ENCODE data around the gene KRTAP9-6. TPM values are rescaled to one million over a fixed set of nuclear protein-coding genes. Genes with fewer than 3 reads are reported as not detected.
A peak's percentile ranks its signal among the peaks of the same experiment; 100 is the strongest.
"Not testable (repeated sequence)": the region's sequence is repeated elsewhere in the genome, so short reads cannot be mapped to it uniquely, and the experiment has no call there.

Gene KRTAP9-6, protein sequence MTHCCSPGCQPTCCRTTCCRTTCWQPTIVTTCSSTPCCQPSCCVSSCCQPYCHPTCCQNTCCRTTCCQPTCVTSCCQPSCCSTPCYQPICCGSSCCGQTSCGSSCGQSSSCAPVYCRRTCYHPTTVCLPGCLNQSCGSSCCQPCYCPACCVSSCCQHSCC
- total RNA-seq = not detected
- polyA plus RNA-seq = not detected
- total RNA-seq = 0 reads per million in 6 experiments

DNA sequence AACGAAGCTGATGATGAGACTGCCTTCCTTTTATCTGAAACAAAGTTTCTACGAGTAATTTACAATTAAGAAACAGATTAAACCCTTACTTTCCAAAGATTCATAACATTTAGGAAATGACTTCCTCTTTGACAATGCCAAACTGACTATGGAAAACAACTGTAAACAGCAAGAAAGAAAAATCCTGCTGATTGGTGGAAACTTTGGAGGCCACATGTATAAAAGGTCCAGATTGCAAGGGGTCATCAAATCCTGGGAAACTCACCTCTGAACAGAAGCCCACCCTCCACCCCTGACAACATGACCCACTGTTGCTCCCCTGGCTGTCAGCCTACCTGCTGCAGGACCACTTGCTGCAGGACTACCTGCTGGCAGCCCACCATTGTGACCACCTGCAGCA, at the start of gene KRTAP9-6:
Gene KRTAP9-6 (plus strand): TSS at position 301 of the 400 bp plus-strand sequence. CDS start 0 bp downstream, at position 301.
- Mint-ChIP-seq H3K27me3 (peaks cover 0 to 15% (median 0%) of the 10 kb centered on the region in 5 donors), H3K27ac (peak within 1 kb of the TSS in 3 of 10 donors; percentile 6 to 37 (median 9)), H3K4me1 (peaks cover 12 to 33% (median 19%) of the 10 kb centered on the region in 4 donors), H3K36me3 (no peaks in the 10 kb centered on the region), H3K4me3 (no peak within 1 kb of the TSS), H3K9me3 (no peaks in the 10 kb centered on the region)
- ATAC-seq (no peak), DNase-seq (no peak)
- POLR2A ChIA-PET = no interaction called here

DNA sequence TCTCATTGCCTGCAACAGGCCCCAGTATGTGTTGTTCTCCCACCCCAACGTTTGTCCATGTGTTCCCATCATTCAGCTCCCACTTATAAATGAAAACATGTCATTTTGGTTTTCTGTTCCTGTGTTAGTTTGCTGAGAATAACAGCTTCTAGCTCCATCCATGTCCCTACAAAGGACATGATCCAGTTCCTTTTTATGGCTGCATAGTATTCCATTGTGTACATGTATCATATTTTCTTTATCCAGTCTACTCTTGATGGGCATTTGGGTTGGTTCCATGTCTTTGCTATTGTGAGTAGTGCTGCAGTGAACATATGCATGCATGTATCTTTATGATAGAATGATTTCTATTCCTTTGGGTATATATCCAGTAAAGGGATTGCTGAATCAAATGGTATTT, 49.5 kb upstream of the KRTAP9-6 start:
- peaks cover 0 to 12% (median 2%) of the 10 kb centered on the region in 5 donors for H3K27me3 Mint-ChIP-seq

GRCh38 chr17:41223821-41224220, 41.4 kb upstream of the KRTAP9-6 start:
- Mint-ChIP-seq H3K36me3 (peaks cover 0 to 4% (median 4%) of the 10 kb centered on the region in 3 donors), H3K27ac (no peak overlapping the region), H3K4me3 (no peak overlapping the region), H3K27me3 (peaks cover 0 to 8% (median 3%) of the 10 kb centered on the region in 5 donors), H3K9me3 (peaks cover 0 to 15% (median 6%) of the 10 kb centered on the region in 9 donors), H3K4me1 (peaks cover 0 to 11% (median 1%) of the 10 kb centered on the region in 4 donors)
- no peak for ATAC-seq
- no peak for DNase-seq
- POLR2A ChIA-PET = no interaction called here

More for the DNA sequence above, 49.5 kb upstream of the KRTAP9-6 start:
- POLR2A ChIA-PET = interaction anchor here (0.6 kb wide), 1 partner anchor 653 kb away, joined by 4 read pairs; no protein-coding TSS in a partner anchor
- no peak overlapping the region for H3K27ac Mint-ChIP-seq
- H3K4me3 Mint-ChIP-seq = peak overlapping the region in 1 of 10 donors; percentile 35
- H3K36me3 Mint-ChIP-seq = peaks cover 0 to 4% (median 4%) of the 10 kb centered on the region in 3 donors
- no peak for DNase-seq
- peaks cover 0 to 10% (median 5%) of the 10 kb centered on the region in 9 donors for H3K9me3 Mint-ChIP-seq
- peaks cover 0 to 14% (median 11%) of the 10 kb centered on the region in 4 donors for H3K4me1 Mint-ChIP-seq
- no peak for ATAC-seq

DNA sequence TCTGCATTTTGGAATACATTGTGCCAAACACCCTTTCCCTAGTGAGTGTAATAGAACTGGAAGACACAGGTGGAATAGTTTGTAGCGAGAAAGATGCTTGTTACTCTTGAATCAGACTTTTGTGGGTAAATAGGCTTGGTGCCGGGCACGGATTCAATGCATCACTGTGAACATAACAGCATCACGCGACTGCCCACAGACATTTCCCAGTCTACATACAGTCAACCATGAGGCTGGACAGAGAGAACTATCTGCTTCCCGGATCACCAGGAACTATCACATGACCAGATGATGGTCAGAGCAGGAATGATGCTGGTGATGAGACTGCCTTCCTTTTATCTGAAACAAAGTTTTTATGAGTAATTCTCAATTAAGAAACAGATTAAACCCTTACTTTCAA, 39.1 kb upstream of the KRTAP9-6 start:
- POLR2A ChIA-PET = no interaction called here
- DNase-seq (no peak), ATAC-seq (no peak)
- Mint-ChIP-seq H3K4me1 (peaks cover 4 to 27% (median 10%) of the 10 kb centered on the region in 4 donors), H3K9me3 (peaks cover 0 to 9% (median 0%) of the 10 kb centered on the region in 9 donors), H3K27me3 (peaks cover 0 to 8% (median 3%) of the 10 kb centered on the region in 5 donors), H3K36me3 (no peaks in the 10 kb centered on the region), H3K27ac (peak overlapping the region in 1 of 10 donors; percentile 27), H3K4me3 (no peak overlapping the region)

- POLR2A ChIA-PET, H3K36me3 Mint-ChIP-seq, H3K9me3 Mint-ChIP-seq, DNase-seq, H3K4me3 Mint-ChIP-seq, ATAC-seq, H3K27me3 Mint-ChIP-seq: not testable (repeated sequence)
- Mint-ChIP-seq H3K4me1 (peaks cover 4 to 23% (median 9%) of the 10 kb centered on the region in 4 donors), H3K27ac (peak within 1 kb of the TSS in 1 of 10 donors; percentile 27)
Observed at GRCh38 chr17:41226598-41227095, 38.5 kb upstream of the KRTAP9-6 start, which contains the start of gene KRTAP9-2. Gene KRTAP9-2, plus strand, starts transcription at chr17:41226648. Its CDS starts 7 bp downstream, at chr17:41226655.

- POLR2A ChIA-PET = no interaction called here
- no peak for ATAC-seq
- Mint-ChIP-seq H3K4me3 (no peak overlapping the region), H3K9me3 (peaks cover 0 to 9% (median 0%) of the 10 kb centered on the region in 9 donors), H3K27ac (peak overlapping the region in 4 of 10 donors; percentile 10 to 52 (median 28)), H3K36me3 (no peaks in the 10 kb centered on the region), H3K4me1 (peaks cover 4 to 16% (median 10%) of the 10 kb centered on the region in 4 donors), H3K27me3 (peaks cover 0 to 7% (median 4%) of the 10 kb centered on the region in 5 donors)
- no peak for DNase-seq
Observed at GRCh38 chr17:41230094-41230493, 35.1 kb upstream of the KRTAP9-6 start.

- Mint-ChIP-seq H3K4me3 (no peak overlapping the region), H3K27me3 (peaks cover 3 to 10% (median 5%) of the 10 kb centered on the region in 5 donors), H3K36me3 (no peaks in the 10 kb centered on the region), H3K27ac (peak overlapping the region in 2 of 10 donors; percentile 35 to 41), H3K4me1 (peaks cover 4 to 16% (median 11%) of the 10 kb centered on the region in 4 donors), H3K9me3 (peaks cover 0 to 9% (median 0%) of the 10 kb centered on the region in 9 donors)
- ATAC-seq = no peak
- POLR2A ChIA-PET = no interaction called here
- DNase-seq = no peak
Observed at GRCh38 chr17:41231731-41232130, 33.4 kb upstream of the KRTAP9-6 start.

- peaks cover 4 to 16% (median 11%) of the 10 kb centered on the region in 4 donors for H3K4me1 Mint-ChIP-seq
- not testable (repeated sequence) for DNase-seq, H3K9me3 Mint-ChIP-seq, ATAC-seq, H3K4me3 Mint-ChIP-seq, H3K27me3 Mint-ChIP-seq, H3K36me3 Mint-ChIP-seq
- peak within 1 kb of the TSS in 2 of 10 donors; percentile 35 to 41 for H3K27ac Mint-ChIP-seq
- POLR2A ChIA-PET = interaction anchor here (0.6 to 1.4 kb wide), 2 partner anchors 76 to 868 kb away, joined by 3 to 4 read pairs; partner anchors contain the start of gene KRTAP16-1
Observed at GRCh38 chr17:41232399-41233105, 32.6 kb upstream of the KRTAP9-6 start, which contains the start of gene KRTAP9-3. Gene KRTAP9-3, plus strand, starts transcription at chr17:41232449. Its CDS starts 53 bp downstream, at chr17:41232502.

GRCh38 chr17:41237116-41237515, 28.1 kb upstream of the KRTAP9-6 start:
- H3K27me3 Mint-ChIP-seq, ATAC-seq, H3K36me3 Mint-ChIP-seq, DNase-seq, H3K4me3 Mint-ChIP-seq, POLR2A ChIA-PET, H3K27ac Mint-ChIP-seq, H3K4me1 Mint-ChIP-seq: not testable (repeated sequence)
- H3K9me3 Mint-ChIP-seq = peaks cover 0 to 10% (median 3%) of the 10 kb centered on the region in 9 donors

DNA sequence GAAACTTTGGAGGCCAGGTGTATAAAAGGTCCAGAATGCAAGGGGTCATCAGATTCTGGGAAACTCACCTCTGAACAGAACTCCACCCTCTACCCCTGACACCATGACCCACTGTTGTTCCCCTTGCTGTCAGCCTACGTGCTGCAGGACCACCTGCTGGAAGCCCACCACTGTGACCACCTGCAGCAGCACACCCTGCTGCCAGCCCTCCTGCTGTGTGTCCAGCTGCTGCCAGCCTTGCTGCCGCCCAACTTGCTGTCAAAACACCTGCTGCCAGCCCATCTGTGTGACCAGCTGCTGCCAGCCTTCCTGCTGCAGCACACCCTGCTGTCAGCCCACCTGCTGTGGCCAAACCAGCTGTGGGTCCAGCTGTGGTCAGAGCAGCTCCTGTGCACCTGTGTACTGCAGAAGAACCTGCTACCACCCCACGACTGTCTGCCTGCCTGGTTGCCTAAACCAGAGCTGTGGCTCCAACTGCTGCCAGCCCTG, 27.2 kb upstream of the KRTAP9-6 start, which contains the start of gene KRTAP9-8:
Gene KRTAP9-8 (plus strand): TSS at position 51 of the 489 bp plus-strand sequence. CDS start 53 bp downstream, at position 104.
- H3K4me1 Mint-ChIP-seq, ATAC-seq, DNase-seq, POLR2A ChIA-PET, H3K4me3 Mint-ChIP-seq, H3K27me3 Mint-ChIP-seq, H3K36me3 Mint-ChIP-seq: not testable (repeated sequence)
- H3K27ac Mint-ChIP-seq = peak within 1 kb of the TSS in 1 of 10 donors; percentile 33
- peaks cover 0 to 19% (median 4%) of the 10 kb centered on the region in 9 donors for H3K9me3 Mint-ChIP-seq

- POLR2A ChIA-PET, DNase-seq, H3K9me3 Mint-ChIP-seq, ATAC-seq, H3K36me3 Mint-ChIP-seq, H3K4me3 Mint-ChIP-seq, H3K27me3 Mint-ChIP-seq: not testable (repeated sequence)
- H3K4me1 Mint-ChIP-seq = peaks cover 2 to 14% (median 11%) of the 10 kb centered on the region in 4 donors
- peak overlapping the region in 1 of 10 donors; percentile 64 for H3K27ac Mint-ChIP-seq
Observed at GRCh38 chr17:41246995-41247787, 18.0 kb upstream of the KRTAP9-6 start.

All from naive thymus-derived CD8-positive, alpha-beta T cell (primary cell).